GM21786 (cell line): ENCODE results near the gene KHDC4.

Experiments used
- ATAC-seq: cut with Tn5 transposase; IDR thresholded peaks from one replicate; pipeline ENCODE4 v1.9.1; 2021; ENCODE audit not compliant: unreplicated experiment

KHDC4 gene

DNA sequence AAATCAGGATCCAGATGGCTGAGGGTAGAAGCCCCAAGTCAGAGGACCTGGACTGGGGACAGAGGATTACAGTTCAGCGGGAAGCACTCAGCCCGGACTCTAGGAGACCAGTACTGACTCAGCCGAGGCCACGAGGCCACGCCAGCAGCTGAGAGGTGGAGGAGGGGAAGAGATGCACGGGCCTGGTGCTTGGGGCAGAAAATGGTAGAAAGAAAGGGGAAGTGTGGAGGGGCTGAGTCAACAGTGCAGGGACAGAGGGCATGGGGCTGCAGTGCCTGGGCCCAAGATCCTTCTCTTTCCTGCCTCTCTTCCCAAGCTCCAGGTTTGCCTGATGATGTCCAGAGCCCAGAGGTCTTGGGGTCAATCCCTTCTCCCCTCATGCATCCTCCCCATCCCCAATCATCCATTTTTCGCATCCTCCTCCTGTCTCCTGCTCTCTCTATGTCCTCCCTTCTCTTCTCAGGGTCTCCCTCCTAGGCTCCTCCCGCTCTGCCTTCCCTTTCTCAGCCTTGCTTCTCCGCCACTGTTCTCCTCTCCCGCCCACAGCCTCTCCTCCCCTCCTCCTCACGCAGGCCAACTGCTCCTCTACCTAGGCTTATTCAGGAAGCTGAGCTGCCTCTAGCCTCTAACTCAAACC, 36.4 kb upstream of the KHDC4 start:
- peak; percentile 76 for ATAC-seq

DNA sequence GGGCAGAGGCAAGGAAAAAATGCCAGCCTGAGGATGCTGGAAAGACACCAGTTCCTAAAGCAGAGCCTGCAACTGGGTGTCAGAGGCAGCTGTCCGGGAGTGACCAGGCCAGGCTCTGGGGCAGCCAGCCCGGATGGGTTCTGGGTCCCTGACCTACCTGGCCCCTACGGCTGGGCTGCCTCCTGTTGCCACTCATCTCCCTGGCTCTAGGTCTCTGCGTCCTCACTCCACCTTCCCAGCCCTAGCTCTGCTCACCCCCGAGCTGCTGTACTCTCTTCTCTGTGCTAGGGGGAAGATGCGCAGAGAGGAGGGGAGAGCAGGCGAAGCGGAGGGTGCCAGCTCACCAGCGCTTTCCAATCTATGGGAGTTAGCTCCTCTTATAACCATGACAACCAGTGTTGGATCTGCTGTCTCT, 35.2 kb upstream of the KHDC4 start:
- no peak for ATAC-seq

DNA sequence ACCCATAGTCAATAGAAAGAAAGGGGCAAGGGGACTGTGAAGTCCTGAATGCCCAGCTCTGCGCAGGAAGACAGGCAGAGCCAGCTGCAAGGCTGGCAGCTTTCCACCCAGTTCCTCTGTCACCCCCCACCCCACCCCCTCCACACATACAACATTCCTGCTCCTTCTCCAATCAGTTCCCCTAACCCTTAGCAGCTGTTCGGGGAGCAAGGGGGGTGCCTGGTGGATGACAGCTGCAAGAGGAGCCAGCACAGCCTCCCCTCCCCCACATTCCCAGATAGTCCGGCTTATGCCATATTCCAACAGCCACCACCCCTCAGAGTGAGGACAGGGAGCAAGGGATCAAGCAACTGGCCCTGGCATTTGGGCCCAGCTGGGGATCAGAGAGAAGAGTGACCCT, 34.5 kb upstream of the KHDC4 start:
- ATAC-seq: no peak

DNA sequence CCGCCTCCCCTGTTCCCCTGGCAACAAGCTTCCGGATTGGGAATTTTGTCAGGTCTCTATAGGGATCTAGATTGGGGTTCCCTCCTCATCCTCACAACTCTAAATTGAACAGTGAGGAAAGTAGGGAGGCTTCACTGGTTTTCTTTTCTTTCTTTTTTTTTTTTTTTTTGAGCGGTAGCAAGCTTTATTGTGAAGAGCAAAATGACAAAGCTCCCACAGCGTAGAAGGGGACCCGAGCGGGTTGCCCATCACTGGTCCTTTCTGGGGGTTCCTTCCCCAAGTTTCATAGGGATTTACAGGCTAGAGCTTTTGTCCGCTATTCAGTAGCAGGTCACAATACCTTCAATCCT, 33.8 kb upstream of the KHDC4 start:
- ATAC-seq: no peak

DNA sequence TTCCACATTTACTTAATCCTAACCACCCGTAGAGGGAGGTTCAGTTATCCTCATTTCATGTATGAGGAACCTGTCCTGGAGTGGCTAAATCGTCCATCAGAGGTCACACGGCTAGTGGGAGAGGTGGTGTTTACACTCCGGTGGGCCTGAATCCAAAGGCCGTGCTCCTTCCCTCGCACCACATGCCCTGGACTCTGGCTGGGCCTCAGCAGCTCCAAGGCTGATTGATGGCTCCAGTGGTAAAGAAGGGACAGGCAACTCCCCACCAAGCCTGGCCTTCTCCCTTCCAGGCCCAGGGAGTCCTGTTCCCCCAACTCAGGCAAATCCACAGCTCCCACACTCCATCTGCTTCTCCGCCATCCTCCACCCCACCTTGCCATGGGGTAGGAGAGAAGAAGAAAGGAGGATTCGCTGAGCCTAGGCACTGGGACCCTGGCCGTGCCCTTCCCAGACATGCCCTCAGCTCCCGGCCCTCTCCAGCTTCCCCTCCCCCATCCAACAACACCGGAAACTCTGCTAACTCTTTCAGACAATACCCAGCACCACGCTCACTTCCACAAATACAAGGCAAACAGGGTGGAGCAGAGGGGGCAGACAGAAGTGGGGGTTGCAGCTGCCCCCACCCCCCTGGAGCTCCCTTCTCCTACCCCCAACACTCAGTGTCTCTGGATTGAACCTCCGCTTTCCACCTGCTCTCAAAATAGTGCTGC, 33.3 kb upstream of the KHDC4 start:
- ATAC-seq: no peak

DNA sequence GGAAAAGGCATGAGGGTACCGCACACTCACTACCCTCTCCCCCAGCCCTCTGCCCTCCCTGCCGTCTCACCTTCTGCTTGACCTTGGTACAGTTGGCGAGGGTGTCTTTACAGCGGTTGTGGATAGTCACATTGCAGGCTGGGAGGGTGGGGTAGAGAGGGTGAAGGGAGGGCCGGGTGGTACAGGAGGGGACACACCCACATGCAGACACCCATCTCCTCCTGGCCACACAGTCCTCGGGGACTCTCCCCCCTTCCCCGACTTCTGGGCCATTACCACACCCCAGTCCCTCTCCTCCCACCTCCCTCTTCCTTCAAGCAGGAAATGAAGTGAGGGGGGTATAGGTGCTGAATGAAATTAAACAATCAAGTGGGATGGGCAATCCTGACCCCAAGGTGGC, 32.5 kb upstream of the KHDC4 start:
- no peak for ATAC-seq

DNA sequence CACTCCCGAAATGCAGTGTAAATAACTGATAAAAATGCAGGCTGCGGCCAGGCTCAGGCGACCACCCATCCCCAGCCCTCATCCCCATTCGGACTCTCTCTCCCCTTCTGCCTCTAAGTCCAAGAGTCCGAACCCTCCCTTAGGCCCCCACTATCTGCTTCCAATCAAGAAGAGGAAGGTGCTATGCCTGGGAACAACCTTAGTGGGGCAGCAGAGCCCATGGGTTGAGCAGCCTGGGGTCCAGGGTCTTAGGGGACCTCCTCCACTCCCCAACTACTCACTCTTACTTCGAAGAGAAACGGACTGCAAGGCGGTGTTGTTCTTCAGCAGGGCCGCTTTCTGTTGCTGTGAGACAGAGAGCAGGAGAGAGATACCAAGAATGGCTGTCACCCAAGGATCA, 31.9 kb upstream of the KHDC4 start:
- ATAC-seq: no peak

DNA sequence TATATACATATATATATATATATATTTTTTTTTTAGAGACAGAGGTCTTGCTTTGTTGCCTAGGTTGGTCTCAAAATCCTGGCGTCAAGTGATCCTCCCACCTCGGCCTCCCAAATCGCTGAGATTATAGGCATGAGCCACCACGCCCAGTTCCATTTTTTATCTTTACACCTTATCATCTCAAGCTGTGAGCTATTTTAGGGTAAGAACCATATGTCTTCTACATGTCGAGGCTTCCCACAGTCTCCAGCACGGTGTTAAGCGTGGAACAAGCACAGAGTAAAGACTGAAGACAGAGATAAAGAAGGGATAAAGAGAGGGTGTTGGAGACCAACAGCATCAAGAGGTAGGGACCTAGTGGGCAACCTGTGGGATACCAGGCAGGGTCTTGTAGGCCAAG, 30.0 kb upstream of the KHDC4 start:
- ATAC-seq: no peak

DNA sequence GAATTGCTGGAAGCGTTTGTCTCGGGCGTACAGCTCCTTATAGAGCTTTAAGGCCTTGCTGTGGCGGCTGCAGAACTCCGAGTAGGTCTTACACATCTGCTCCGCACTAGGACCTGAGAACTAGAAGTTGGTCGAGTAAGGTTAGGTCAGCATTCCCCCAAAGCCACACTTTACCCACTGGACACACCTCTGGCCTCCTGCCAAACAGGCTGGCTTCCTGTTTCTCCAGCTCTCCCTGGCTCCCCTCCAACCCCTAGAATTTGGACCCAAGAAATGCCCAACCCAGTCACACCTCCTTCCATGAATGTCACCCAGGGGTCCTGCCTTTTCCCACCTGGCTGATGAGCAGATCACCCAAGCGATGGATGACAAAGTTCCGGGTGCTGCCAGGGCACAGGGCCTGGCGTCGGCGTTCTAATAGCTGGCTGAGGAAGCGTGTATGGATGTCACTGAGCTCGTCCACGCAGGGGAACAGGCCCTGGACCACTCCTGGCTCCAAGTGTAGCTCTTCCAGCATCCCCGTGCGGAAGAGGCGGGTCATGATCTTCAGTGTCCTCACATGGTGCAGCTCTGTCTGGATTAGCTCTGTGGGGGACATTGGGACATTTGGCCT, 28.5 kb upstream of the KHDC4 start:
- ATAC-seq: no peak

DNA sequence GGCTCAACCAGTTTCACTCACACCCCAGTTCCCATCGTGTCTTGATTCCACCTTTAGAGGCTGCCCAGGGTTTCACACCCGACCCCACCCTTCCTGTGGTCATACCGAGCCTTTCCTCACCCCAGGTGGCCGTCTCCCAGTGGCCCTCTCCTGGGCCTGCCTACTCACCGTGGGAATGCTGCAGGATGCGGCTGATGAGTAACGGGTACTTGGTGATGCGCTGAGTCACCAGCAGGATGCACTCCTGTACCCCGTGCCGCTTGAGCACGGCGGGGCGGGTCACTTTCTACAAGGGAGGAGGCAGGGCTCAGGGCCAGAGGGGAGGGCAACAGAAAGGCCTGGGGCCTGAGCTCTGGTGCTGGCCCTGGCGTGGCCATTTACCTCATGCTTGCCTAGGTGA, 27.7 kb upstream of the KHDC4 start:
- no peak for ATAC-seq

DNA sequence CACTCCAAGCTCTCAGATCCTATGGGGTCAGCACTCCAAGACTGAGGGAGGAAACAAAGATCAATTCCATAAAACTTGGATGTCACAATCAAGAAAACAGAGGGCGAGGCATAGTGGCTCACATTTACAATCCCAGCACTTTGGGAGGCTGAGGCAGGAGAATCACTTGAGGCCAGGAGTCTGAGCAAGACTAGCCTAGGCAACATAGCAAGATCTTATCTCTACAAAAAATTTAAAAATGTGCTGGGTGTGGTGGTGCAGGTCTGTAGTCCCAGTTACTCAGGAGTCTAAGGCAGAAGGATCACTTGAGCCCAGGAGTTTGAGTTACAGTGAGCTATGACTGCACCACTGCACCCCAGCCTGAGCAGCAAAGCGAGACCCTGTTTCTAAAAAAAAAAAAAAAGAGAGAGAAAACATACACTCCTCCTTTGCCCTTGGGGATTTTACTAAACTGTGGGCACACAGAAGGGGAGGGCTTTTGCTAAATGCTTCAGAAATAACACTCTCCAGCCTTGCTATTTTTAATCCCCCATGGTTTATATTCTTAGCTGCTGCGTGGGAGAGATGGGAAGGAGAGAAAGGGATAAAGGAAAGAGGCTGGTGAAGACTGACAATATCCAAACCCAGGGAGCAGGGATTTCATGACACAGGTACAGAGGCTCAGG, 26.0 kb upstream of the KHDC4 start:
- ATAC-seq: no peak

DNA sequence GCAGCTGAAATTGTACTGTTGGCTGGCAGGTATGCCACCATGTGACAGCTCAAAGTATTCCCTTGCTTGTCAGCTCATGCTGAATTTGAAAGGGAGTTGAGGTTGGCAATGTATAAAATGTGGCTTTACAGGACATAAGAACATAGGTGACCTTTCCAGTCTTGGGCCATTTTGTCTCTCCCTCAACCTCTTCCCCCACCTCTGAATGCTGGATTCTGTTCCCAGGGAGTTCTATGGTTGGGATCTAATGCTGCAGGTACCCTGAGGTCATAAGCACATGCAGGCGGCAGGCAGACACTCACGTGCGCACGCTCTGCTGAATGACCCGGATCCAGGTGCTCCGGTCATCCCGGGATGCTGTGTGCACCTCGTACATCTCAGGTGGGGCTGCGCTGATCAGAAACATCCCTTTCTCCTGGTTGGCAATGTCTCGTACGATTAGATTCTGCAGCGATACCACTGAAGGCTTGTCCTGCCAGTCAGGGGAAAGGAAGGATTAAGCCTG, 23.2 kb upstream of the KHDC4 start:
- ATAC-seq: no peak

DNA sequence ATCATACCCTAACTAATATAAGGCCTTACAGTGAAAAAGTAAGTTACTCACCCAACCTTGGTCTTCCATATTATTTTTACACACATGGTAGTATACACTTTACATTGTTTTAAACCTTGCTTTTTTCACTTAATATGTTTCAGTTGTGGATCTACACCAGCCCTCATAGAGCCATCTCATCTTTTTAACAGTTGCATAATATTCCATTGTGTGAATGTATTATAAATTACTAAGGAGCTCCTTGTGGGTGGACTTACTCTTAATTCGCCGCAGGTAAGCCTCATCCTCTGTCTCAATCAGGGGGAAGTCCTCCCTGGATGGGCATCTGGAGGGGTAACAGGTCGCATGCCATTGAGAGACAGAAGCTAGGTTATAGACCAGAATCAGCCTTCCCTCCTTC, 20.4 kb upstream of the KHDC4 start:
- no peak for ATAC-seq

DNA sequence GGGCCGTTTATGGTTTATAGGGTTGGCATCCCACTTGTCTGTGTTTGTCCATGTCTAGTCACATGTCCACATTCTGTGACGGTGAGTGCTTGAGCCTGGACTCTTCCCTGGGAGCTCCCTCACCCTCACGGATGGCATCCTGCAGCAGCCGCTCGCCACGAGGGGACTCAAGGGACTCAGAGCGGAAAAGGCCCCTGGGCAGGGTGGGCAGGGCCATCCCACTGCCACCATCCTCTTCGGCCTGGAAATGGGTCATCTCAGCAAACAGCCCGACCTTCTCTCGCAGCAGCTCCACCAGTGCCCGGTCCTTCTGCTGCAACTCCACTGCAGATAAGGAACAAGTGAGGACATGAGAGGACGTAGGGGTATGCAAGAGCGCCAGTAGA, 18.3 kb upstream of the KHDC4 start:
- no peak for ATAC-seq

DNA sequence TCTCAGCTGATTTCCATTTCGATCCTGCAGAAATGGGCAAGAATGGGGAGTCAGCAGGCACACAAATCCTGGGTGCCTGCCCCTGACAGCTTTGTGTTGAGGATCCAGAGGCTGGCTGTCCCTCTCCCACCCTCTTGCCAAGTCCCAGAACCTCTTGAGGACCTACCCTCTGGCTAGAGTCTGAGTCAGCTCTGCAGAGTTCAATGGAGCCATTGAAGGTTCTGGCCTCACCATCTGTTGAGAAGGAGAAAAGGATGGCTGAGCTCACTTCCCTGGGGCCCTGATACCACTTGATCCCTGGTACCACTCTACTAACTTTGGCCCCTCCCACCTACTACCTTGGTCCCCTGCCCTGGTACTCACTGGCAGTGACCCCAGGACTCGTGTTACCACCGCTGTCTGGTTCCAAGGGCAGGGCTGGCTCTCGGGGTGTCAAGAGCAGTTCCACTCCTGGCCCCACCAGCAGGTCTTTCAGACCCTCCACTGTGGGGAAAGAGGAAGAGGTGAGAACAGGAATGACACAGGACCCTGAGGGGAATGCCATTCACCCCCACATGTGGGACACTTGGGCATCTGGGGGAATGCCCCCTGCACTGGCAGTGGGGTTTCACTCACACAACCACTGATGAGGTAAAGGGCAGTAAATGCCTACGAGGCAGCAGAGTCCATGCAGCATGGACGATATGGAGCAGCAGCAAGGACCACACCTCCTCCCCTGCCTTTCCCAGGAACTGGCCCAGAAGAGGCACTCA, 17.7 kb upstream of the KHDC4 start:
- no peak for ATAC-seq

DNA sequence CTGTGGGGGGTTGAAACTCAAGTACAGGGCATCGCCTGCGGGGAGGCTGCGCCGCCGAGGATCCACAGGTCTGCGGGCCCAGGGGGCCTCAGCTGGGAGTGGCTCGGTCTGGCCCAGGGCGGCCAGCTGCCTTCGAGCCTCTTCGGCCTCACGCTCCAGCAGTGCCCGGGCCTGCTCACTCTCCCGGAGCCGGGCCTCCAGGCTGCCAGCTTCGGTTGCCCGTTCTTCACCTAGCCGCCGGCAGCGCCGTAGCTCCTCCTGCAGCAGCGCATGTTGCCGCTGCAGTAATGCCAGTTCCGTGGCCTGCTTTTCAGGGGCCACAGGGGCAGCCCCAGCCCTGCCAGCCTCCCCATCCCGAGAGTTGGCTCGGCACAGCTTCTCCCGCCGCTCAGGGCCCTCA, 16.6 kb upstream of the KHDC4 start:
- ATAC-seq: no peak

DNA sequence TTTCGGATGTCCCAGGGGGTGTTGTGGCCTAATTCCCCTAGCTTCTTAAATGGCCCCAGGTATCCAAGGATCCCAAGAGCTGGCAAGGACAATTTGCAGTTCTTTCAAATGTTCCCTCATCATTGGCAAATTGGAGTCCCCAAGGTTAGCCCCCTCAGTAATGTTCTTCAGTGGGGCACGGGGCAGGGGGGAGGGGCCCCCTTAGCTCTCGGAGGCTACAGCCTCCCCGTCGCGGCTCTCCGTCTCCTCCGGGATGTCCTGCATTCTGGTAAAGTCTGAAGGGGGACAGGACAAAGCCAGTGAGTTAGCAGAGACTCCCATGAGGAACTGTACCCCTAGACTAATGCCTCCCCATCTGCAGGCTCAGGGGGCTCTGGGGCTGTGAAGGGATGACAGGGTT, 13.5 kb upstream of the KHDC4 start:
- ATAC-seq: no peak

DNA sequence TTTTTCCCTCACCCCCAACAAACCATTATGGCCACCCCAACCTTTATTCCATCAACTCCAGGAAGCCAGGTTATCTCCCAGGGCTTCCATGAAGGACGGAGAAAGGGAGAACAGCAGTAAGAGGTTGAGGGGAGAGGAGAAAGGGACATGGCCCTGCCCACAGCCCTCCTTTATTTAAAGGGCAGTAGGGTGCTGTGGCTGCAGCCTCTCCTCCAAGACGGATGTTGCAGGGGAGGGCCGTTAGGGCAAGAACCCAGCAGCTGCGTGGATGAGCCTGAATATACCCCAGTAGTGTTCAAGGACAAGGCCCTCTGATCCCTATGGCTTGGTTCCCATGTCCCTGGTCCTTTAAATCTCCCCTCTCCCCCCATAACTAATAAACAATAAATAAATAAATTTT, 13.1 kb upstream of the KHDC4 start:
- no peak for ATAC-seq

DNA sequence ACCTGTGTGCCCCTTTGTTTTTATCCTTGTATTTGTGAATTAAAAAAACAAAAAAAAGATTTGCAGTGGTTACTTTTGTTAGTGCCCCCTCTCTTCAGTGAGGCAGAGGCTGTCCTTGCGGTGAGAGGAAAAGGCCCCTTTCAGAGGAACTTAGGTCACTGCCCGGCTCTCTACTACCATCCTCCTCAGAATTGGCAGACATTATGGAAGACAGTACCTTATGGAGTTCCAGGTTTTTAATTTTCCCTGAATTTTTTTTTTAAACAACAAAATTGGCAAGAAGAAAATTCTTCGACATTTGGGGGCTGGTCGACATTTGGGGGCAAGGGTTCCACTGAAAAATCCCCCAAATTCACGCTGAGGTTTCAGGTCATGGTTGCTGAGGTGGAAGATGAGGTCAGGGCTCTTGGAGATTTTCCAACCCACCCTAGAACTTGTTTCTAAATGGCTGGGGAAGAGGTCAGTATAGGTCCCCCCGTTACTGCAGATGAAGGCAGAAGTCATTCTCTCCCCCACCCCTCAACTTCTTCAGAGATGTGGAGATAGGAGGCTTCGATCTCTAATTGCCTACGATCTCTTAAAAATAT, 12.5 kb upstream of the KHDC4 start:
- no peak for ATAC-seq

DNA sequence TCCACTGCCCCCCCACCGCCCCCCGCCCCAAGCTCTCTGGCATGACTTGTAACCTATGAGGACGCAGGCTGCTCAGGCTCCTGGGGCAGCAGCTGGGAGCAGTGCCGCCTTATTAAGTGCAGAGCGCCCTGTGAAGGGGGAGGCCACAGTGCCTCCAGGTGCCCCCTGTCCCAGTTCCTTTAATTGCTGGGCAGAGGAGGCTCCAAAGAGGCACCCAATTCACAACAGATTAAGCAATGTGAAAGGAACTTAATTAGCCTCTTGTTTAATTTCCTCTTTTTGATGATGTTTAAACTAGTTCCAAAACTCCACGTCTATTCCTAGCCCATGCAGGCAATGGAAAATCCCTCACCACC, 10.2 kb upstream of the KHDC4 start:
- no peak for ATAC-seq

DNA sequence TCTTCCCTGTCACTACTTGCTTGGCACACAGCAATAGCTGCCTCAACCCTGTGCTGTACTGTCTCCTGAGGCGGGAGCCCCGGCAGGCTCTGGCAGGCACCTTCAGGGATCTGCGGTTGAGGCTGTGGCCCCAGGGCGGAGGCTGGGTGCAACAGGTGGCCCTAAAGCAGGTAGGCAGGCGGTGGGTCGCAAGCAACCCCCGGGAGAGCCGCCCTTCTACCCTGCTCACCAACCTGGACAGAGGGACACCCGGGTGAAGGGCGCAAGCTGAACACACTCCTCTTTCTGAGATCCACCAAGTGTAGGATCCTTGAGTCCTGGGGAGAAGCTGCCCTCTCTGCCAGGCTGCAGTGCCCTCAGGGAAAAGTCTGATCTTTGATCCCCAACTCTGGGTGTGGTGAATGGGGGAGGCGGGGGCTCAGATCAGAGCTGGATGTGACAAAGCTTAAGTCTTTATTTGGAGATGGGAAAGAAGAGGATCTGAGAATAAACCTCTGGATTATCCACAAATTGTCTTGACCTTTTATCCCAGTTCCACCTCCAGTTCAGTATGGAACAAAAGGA, 8.4 kb upstream of the KHDC4 start:
- no peak for ATAC-seq
